SK-N-DZ (cell line): ENCODE measurements around the gene THADA.

Experiments
- DNase-seq: peaks from one replicate; pipeline ENCODE4 v3.0.0-alpha.2; 2015; ENCODE audit warnings: low spot score

Gene THADA

GRCh38 chr2:43448011-43448821 lies 147.6 kb downstream of the THADA start:
- DNase-seq: no peak

- DNase-seq: peak; percentile 40
Measured at GRCh38 chr2:43446755-43447154, 149.1 kb downstream of the THADA start.

- no peak for DNase-seq
Measured at GRCh38 chr2:43445781-43446180, 150.1 kb downstream of the THADA start.

GRCh38 chr2:43444989-43445645 lies 150.7 kb downstream of the THADA start:
- DNase-seq: no peak

- DNase-seq: no peak
Measured at GRCh38 chr2:43443282-43443681, 152.6 kb downstream of the THADA start.

GRCh38 chr2:43441195-43441594 lies 154.6 kb downstream of the THADA start:
- DNase-seq: no peak

- no peak for DNase-seq
Measured at GRCh38 chr2:43438858-43439655, 156.8 kb downstream of the THADA start.

- no peak for DNase-seq
Measured at GRCh38 chr2:43438342-43438741, 157.5 kb downstream of the THADA start.

GRCh38 chr2:43437363-43437762 lies 158.5 kb downstream of the THADA start:
- DNase-seq: no peak

- DNase-seq: no peak
Measured at GRCh38 chr2:43436431-43436830, 159.4 kb downstream of the THADA start.

- peak; percentile 51 for DNase-seq
Measured at GRCh38 chr2:43435746-43436145, 160.1 kb downstream of the THADA start.

- DNase-seq: no peak
Measured at GRCh38 chr2:43430489-43430888, 165.3 kb downstream of the THADA start.

GRCh38 chr2:43429369-43429768 lies 166.5 kb downstream of the THADA start:
- no peak for DNase-seq

GRCh38 chr2:43427032-43427424 lies 168.8 kb downstream of the THADA start:
- no peak for DNase-seq

GRCh38 chr2:43426305-43427031 lies 169.4 kb downstream of the THADA start:
- peak; percentile 25 for DNase-seq

GRCh38 chr2:43425659-43426058 lies 170.2 kb downstream of the THADA start:
- no peak for DNase-seq

- no peak for DNase-seq
Measured at GRCh38 chr2:43424262-43425207, 171.3 kb downstream of the THADA start.

GRCh38 chr2:43423941-43424261 lies 171.9 kb downstream of the THADA start:
- no peak for DNase-seq

- DNase-seq: no peak
Measured at GRCh38 chr2:43421194-43421593, 174.6 kb downstream of the THADA start.

GRCh38 chr2:43420389-43420801 lies 175.4 kb downstream of the THADA start:
- no peak for DNase-seq

GRCh38 chr2:43419876-43420275 lies 176.0 kb downstream of the THADA start:
- no peak for DNase-seq
